Activated CD8-positive, alpha-beta memory T cell treated with anti-CD3 and anti-CD28 coated beads, Interleukin-2, amount 50 U/mL, for 1 hour (primary cell): ENCODE data around the gene SLC16A3.
"Not testable (repeated sequence)": the region's sequence is repeated elsewhere in the genome, so short reads cannot be mapped to it uniquely, and the experiment has no call there.

Experiments
- DNase-seq: peaks from one replicate; pipeline ENCODE4 v3.0.0-alpha.2; 2020; ENCODE audit errors: extremely low read depth

The SLC16A3 gene

GRCh38 chr17:82204831-82205719, 23.8 kb upstream of the SLC16A3 start:
- DNase-seq: no peak

GRCh38 chr17:82205720-82206508, 22.9 kb upstream of the SLC16A3 start:
- DNase-seq: no peak

- DNase-seq: not testable (repeated sequence)
Measured at GRCh38 chr17:82210655-82211054, 18.2 kb upstream of the SLC16A3 start.

- DNase-seq: no peak
Measured at GRCh38 chr17:82212331-82213250, 16.3 kb upstream of the SLC16A3 start, which contains the start of gene CCDC57. CCDC57 (minus strand) TSS chr17:82212842; CDS start chr17:82201944, 10,898 bp downstream.

GRCh38 chr17:82213251-82214011, 15.4 kb upstream of the SLC16A3 start:
- DNase-seq: no peak

GRCh38 chr17:82214012-82214628, 14.7 kb upstream of the SLC16A3 start:
- no peak for DNase-seq

GRCh38 chr17:82215095-82215971, 13.5 kb upstream of the SLC16A3 start:
- no peak for DNase-seq

GRCh38 chr17:82215972-82216300, 12.9 kb upstream of the SLC16A3 start:
- no peak for DNase-seq

GRCh38 chr17:82216301-82217119, 12.3 kb upstream of the SLC16A3 start:
- DNase-seq: no peak

- no peak for DNase-seq
Measured at GRCh38 chr17:82217120-82217529, 11.7 kb upstream of the SLC16A3 start.

GRCh38 chr17:82217530-82218204, 11.2 kb upstream of the SLC16A3 start:
- no peak for DNase-seq

GRCh38 chr17:82218349-82219075, 10.3 kb upstream of the SLC16A3 start:
- no peak for DNase-seq

GRCh38 chr17:82219083-82219482, 9.8 kb upstream of the SLC16A3 start:
- no peak for DNase-seq

GRCh38 chr17:82219753-82220709, 8.8 kb upstream of the SLC16A3 start:
- no peak for DNase-seq

- DNase-seq: no peak
Measured at GRCh38 chr17:82221341-82221902, 7.4 kb upstream of the SLC16A3 start.

- no peak for DNase-seq
Measured at GRCh38 chr17:82222816-82223215, 6.0 kb upstream of the SLC16A3 start.
